SK-N-SH (cell line): ENCODE data around the gene EFCAB6. TPM values are rescaled to one million over a fixed set of nuclear protein-coding genes. Genes with fewer than 3 reads are reported as not detected.

Experiments used
- CTCF ChIA-PET: fragments of 300-600, 350-600 bp; formaldehyde crosslinking; extraction: SDS; loops from one replicate; lab custom pipeline; 2021; lab: Yijun Ruan, JAX
- POLR2A ChIA-PET: fragments of 350-600 bp; sonication (Branson Sonifier 250); formaldehyde crosslinking; extraction: SDS; loops from one replicate; lab custom pipeline; 2020; ENCODE audit warnings: antibody characterized with exemption, inconsistent platforms; lab: Yijun Ruan, JAX
- DNase-seq: peaks from one replicate; pipeline ENCODE4 v3.0.0; 2012
- H2AFZ ChIP-seq: fragments of 200-600 bp; sonication (generic); 2 replicates; pipeline ENCODE4 v1.8.1; 2016; ENCODE audit warnings: antibody characterized with exemption, mild to moderate bottlenecking, low read depth
- H3F3A ChIP-seq: fragments of 200-600 bp; sonication (generic); replicated peaks from 2 replicates; pipeline ENCODE3; 2016; ENCODE audit warnings: antibody characterized with exemption, mild to moderate bottlenecking; ENCODE audit not compliant: insufficient read depth
- H3K27ac ChIP-seq, 2 experiments: fragments of 200-500 bp in 1 of 2; fragments of 200-600 bp in 1 of 2; sonication (Bioruptor generic) in 1 of 2; sonication (generic), shearing (Covaris generic) in 1 of 2; 2 replicates each; pipeline versions ENCODE4 v1.5.1 to v1.6.1; 2014 to 2016; ENCODE audit warnings: low read depth in 2 of 2, inconsistent platforms in 1 of 2, low read length in 1 of 2, mild to moderate bottlenecking in 1 of 2, mixed read lengths in 1 of 2
- H3K27me3 ChIP-seq: fragments of 200-600 bp; sonication (generic), shearing (Covaris generic); 2 replicates; pipeline ENCODE4 v1.6.1; 2016; ENCODE audit warnings: mixed run types; ENCODE audit not compliant: insufficient read depth
- H3K36me3 ChIP-seq, 2 experiments: fragments of 200-500 bp in 1 of 2; fragments of 200-600 bp in 1 of 2; sonication (Bioruptor generic) in 1 of 2; sonication (generic) in 1 of 2; replicated peaks in 1 of 2; 2 replicates each; pipeline versions ENCODE3 to v1.5.1; 2014 to 2016; ENCODE audit warnings: low read length in 1 of 2, mild to moderate bottlenecking in 1 of 2; ENCODE audit not compliant: insufficient read depth in 2 of 2, control insufficient read depth in 1 of 2
- H3K4me1 ChIP-seq, 2 experiments: fragments of 200-500 bp in 1 of 2; fragments of 200-600 bp in 1 of 2; sonication (Bioruptor generic) in 1 of 2; sonication (generic), shearing (Covaris generic) in 1 of 2; 2 replicates each; pipeline versions ENCODE4 v1.5.1 to v1.6.1; 2014 to 2016; ENCODE audit warnings: low read depth in 1 of 2, low read length in 1 of 2, mixed run types in 1 of 2; ENCODE audit not compliant: insufficient read depth in 2 of 2, control insufficient read depth in 1 of 2
- H3K4me2 ChIP-seq: fragments of 200-600 bp; sonication (generic), shearing (Covaris generic); 2 replicates; pipeline ENCODE4 v1.6.1; 2017; ENCODE audit warnings: mixed run types
- H3K4me3 ChIP-seq, 2 experiments: fragments of 200-500 bp in 1 of 2; fragments of 200-600 bp in 1 of 2; sonication (Bioruptor generic) in 1 of 2; sonication (generic), shearing (Covaris generic) in 1 of 2; 2 replicates each; pipeline versions ENCODE4 v1.5.1 to v1.8.1; 2014 to 2016; ENCODE audit warnings: low read depth in 2 of 2, inconsistent platforms in 1 of 2, low read length in 1 of 2, mild to moderate bottlenecking in 1 of 2, mixed read lengths in 1 of 2, moderate library complexity in 1 of 2
- H3K79me2 ChIP-seq: fragments of 200-600 bp; sonication (generic); 2 replicates; pipeline ENCODE4 v1.8.1; 2017; ENCODE audit warnings: mild to moderate bottlenecking; ENCODE audit not compliant: insufficient read depth
- H3K9ac ChIP-seq: fragments of 200-600 bp; sonication (generic); 2 replicates; pipeline ENCODE4 v1.6.1; 2017; ENCODE audit warnings: mixed run types
- H3K9me2 ChIP-seq: fragments of 200-600 bp; sonication (generic); 2 replicates; pipeline ENCODE4 v1.6.1; 2017; ENCODE audit warnings: mixed run types
- H3K9me3 ChIP-seq: fragments of 200-600 bp; sonication (generic); 2 replicates; pipeline ENCODE4 v1.6.1; 2017; ENCODE audit warnings: mixed run types, mild to moderate bottlenecking, moderate library complexity
- H4K20me1 ChIP-seq: fragments of 200-600 bp; sonication (generic); 2 replicates; pipeline ENCODE4 v1.6.1; 2017; ENCODE audit warnings: mild to moderate bottlenecking, mixed run types; ENCODE audit not compliant: insufficient read depth
- CHD2 ChIP-seq: fragments of 150-350 bp; IDR thresholded peaks from 2 replicates; pipeline ENCODE4 v1.6.1; 2018; ENCODE audit warnings: low read length; ENCODE audit not compliant: partially characterized antibody
- EP300 ChIP-seq, 2 experiments: IDR thresholded peaks; 2 replicates each; pipeline versions ENCODE4 v1.4.0 to v1.6.1; 2012; ENCODE audit warnings: borderline replicate concordance in 1 of 2, low read depth in 1 of 2, low read length in 1 of 2
- IRF3 ChIP-seq: fragments of 150-350 bp; IDR thresholded peaks from 2 replicates; pipeline ENCODE4 v1.6.1; 2016; ENCODE audit warnings: mild to moderate bottlenecking, low read depth, low read length
- MXI1 ChIP-seq: IDR thresholded peaks from 2 replicates; pipeline ENCODE4 v1.6.1; 2012; ENCODE audit warnings: mild to moderate bottlenecking, low read depth, low read length, improper control_type of control experiment
- NFIC ChIP-seq: IDR thresholded peaks from 2 replicates; pipeline ENCODE4 v1.4.0; 2012; ENCODE audit warnings: borderline replicate concordance
- PBX3 ChIP-seq: IDR thresholded peaks from 2 replicates; pipeline ENCODE4; 2012
- POLR2AphosphoS5 ChIP-seq: IDR thresholded peaks from 2 replicates; pipeline ENCODE4 v1.6.1; 2012; ENCODE audit warnings: low read depth, low read length
- RAD21 ChIP-seq: IDR thresholded peaks from 2 replicates; pipeline ENCODE4 v1.6.1; 2012; ENCODE audit warnings: mild to moderate bottlenecking, low read length
- RCOR1 ChIP-seq: fragments of 150-350 bp; IDR thresholded peaks from 2 replicates; pipeline ENCODE4 v1.6.1; 2017; ENCODE audit warnings: antibody characterized with exemption, low read length
- RFX5 ChIP-seq: IDR thresholded peaks from 2 replicates; pipeline ENCODE4 v1.6.1; 2012; ENCODE audit warnings: mild to moderate bottlenecking, improper control_type of control experiment, low read length
- SMC3 ChIP-seq: IDR thresholded peaks from 2 replicates; pipeline ENCODE4 v1.6.1; 2012; ENCODE audit warnings: low read depth, low read length, improper control_type of control experiment
- TCF12 ChIP-seq: IDR thresholded peaks from 2 replicates; pipeline ENCODE4 v1.4.0; 2012
- YY1 ChIP-seq: IDR thresholded peaks from 2 replicates; pipeline ENCODE4 v1.4.0; 2012; ENCODE audit warnings: low read depth, mild to moderate bottlenecking
- ZBTB33 ChIP-seq: IDR thresholded peaks from 2 replicates; pipeline ENCODE4 v1.4.0; 2012; ENCODE audit warnings: low read depth, borderline replicate concordance
- WGBS: methylation state at CpG from one replicate; pipeline ENCODE4 v1.1.6; 2017; ENCODE audit warnings: low lambda C conversion rate; 5-methylcytosine and 5-hydroxymethylcytosine counted together
- polyA plus RNA-seq, 3 experiments: library from polyadenylated mRNA; depleted of rRNA; stranded (reverse); fragments of >200 nt; gene quantifications; 2 replicates each; pipeline ENCODE4 v1.2.3, GENCODE V29; 2012

The EFCAB6 gene
- polyA plus RNA-seq, 1 of the 3 experiments (the other 2 are of a cell fraction): 0.46 TPM

DNA sequence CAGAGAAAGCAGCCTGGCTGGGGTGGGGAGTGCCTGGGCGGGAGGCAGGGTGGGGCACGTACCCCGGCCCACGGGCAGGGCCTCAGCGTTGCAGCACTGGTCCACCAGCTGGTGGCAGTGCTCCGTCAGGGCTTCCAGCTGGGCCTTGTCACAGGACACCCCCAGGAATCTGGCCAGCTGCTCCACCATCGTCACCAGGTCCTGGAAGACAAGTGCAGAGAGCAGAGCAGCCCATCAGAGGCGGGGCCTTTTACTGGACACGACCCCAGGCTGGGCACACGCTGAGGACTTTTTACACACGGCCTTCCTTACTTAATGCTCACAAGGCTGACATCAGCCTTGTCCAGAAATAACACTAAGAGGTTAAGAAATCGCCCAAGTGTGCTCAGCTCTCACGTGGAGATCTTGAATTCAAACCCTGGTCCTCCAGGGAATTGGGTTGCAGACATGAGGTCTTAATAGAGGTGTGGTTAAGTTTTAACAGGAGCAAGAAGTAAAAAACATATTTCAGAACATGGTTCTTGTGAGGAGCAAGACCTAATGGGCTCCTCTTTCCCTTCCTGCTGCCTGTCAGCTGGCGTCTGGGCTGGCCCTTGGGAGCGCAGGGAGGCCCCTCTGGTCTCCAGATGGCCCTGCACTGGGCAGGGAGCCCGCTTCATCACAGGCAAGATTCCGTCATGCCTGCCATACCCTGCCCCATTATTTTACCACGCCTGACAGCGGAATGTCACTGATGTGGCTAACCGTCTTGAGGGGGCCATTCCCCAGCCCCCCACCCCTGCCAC, 17.1 kb upstream of the EFCAB6 start:
- Histone ChIP-seq H4K20me1 (no peaks in the 10 kb centered on the region), H3K4me2 (no peak overlapping the region), H3K9ac (no peak overlapping the region), H3K36me3 (no peaks in the 10 kb centered on the region), H3K27me3 (no peaks in the 10 kb centered on the region), H3K9me3 (no peaks in the 10 kb centered on the region), H3K4me1 (peaks cover 0 to 36% of the 10 kb centered on the region in 2 experiments; a peak in 2 of 4 replicates), H3F3A (peaks cover 5% of the 10 kb centered on the region), H3K79me2 (no peaks in the 10 kb centered on the region), H3K9me2 (no peaks in the 10 kb centered on the region), H3K27ac (peak overlapping the region in 1 of 2 experiments; percentile 84; a peak in 2 of 4 replicates), H3K4me3 (no peak overlapping the region), H2AFZ (no peak overlapping the region)
- peak; percentile 89 for DNase-seq
- ChIA-PET CTCF (interaction anchor here (1.0 to 3.9 kb wide), 9 partner anchors 15 to 555 kb away, joined by 3 to 17 read pairs (median 3); no protein-coding TSS in a partner anchor), POLR2A (interaction anchor here (0.7 kb wide), 1 partner anchor 15 kb away, joined by 3 read pairs; no protein-coding TSS in a partner anchor)
- no peak for TF ChIP-seq EP300 (IDR thresholded peaks at IDR 0.05; ENCODE audit: borderline replicate concordance in 1 of 2, low read depth in 1 of 2, low read length in 1 of 2)
- peak; percentile 80 for TF ChIP-seq TCF12
- peak; percentile 36 for TF ChIP-seq RAD21
- peak; percentile 59 for TF ChIP-seq PBX3
- no peak for TF ChIP-seq POLR2AphosphoS5
- peak; percentile 25; the same call in 1 of the 2 replicates for TF ChIP-seq MXI1
- peak; percentile 25; the same call in 1 of the 2 replicates for TF ChIP-seq SMC3
- TF ChIP-seq RCOR1: peak; percentile 35; the same call in 1 of the 2 replicates
- peak; percentile 19; the same call in 1 of the 2 replicates for TF ChIP-seq NFIC
- WGBS: 80% methylated on average over 2 of the region's 20 CpGs

- CTCF ChIA-PET: interaction anchor here (0.6 to 3.9 kb wide), 8 partner anchors 16 to 77 kb away, joined by 3 to 17 read pairs (median 3); no protein-coding TSS in a partner anchor
- peaks cover 5% of the 10 kb centered on the region for H3F3A ChIP-seq
- no peaks in the 10 kb centered on the region for H3K9me2 ChIP-seq
- no peak overlapping the region for H3K9ac ChIP-seq
- TF ChIP-seq IRF3 (no peak), CHD2 (no peak), RAD21 (no peak), ZBTB33 (no peak), YY1 (no peak), RFX5 (no peak), NFIC (no peak), TCF12 (no peak)
- TF ChIP-seq, all 33 proteins: peak for 0
- WGBS: 83% methylated on average over 2 of the region's 6 CpGs
- Histone ChIP-seq H3K4me3 (no peak overlapping the region), H3K4me1 (peaks cover 0 to 36% of the 10 kb centered on the region in 2 experiments; a peak in 2 of 4 replicates), H3K27ac (peak overlapping the region in 1 of 2 experiments; percentile 84; a peak in 2 of 4 replicates), H3K4me2 (no peak overlapping the region), H3K9me3 (no peaks in the 10 kb centered on the region), H4K20me1 (no peaks in the 10 kb centered on the region), H3K79me2 (no peaks in the 10 kb centered on the region), H3K27me3 (no peaks in the 10 kb centered on the region), H3K36me3 (no peaks in the 10 kb centered on the region), H2AFZ (no peak overlapping the region)
- POLR2A ChIA-PET: no interaction called here
- DNase-seq: no peak
Measured at GRCh38 chr22:43828725-43828997, 16.6 kb upstream of the EFCAB6 start.
